Mucosa of descending colon (tissue), 3 donors: ENCODE results near the gene IQCC. TPM values are rescaled to one million over a fixed set of nuclear protein-coding genes. Genes with fewer than 3 reads are reported as not detected.

Experiments used
- ATAC-seq: fragments of 200-7000 bp; cut with Tn5 transposase; one replicate; pipeline ENCODE4 v1.9.1; 2020; ENCODE audit warnings: mild to moderate bottlenecking, moderate library complexity
- DNase-seq, 3 donors: peaks; one replicate each; pipeline ENCODE4 v3.0.0-alpha.2; 2020
- H3K36me3 ChIP-seq: fragments of 200-600 bp; one replicate; pipeline ENCODE4 v1.8.0; 2021; ENCODE audit warnings: low read depth, mild to moderate bottlenecking
- H3K4me1 ChIP-seq: fragments of 200-600 bp; one replicate; pipeline ENCODE4 v1.8.0; 2021; ENCODE audit warnings: low read depth, mild to moderate bottlenecking
- H3K4me3 ChIP-seq: fragments of 200-600 bp; one replicate; pipeline ENCODE4 v1.8.0; 2021; ENCODE audit warnings: mild to moderate bottlenecking
- H3K9me3 ChIP-seq: fragments of 200-600 bp; one replicate; pipeline ENCODE4 v1.8.0; 2021; ENCODE audit warnings: mild to moderate bottlenecking
- CTCF ChIP-seq: fragments of 200-600 bp; IDR thresholded peaks from one replicate; pipeline ENCODE4 v1.8.0; 2022; ENCODE audit warnings: antibody characterized with exemption, mild to moderate bottlenecking
- intact Hi-C, 2 donors: fragments of 100-400 bp; cut with DNase I in 1 of 2; cut with micrococcal nuclease in 1 of 2; formaldehyde crosslinking; loops; one replicate each; pipeline versions ENCODE4 v1.11.0 to v1.11.1; 2022; cut with DNase I, micrococcal nuclease
- total RNA-seq, 3 donors: library from RNA; stranded (reverse); fragmentation: NEBNext Ultra II Directional in 2 of 3; extraction: Animal tissue kit (Norgen Biotek cat#: 25700) in 2 of 3; gene quantifications; one replicate each; pipeline versions ENCODE4 v1.2.1 to v1.2.4, GENCODE V29; 2021 to 2023
- donor health status: DM: no; HTN: no; CAD: no; lungs with moderate emphysema.
- donor health status: DM: no; HTN: no; CAD: no.
- donor health status: DM: no; HTN: yes; CAD: no.

IQCC gene
- total RNA-seq, 3 donors from 2014 or later, result 1.1 to 2.2 (median 1.9) TPM

- no peak for TF ChIP-seq CTCF
- no peak for ATAC-seq
- no peak overlapping the region for H3K4me3 ChIP-seq
- peaks cover 8% of the 10 kb centered on the region for H3K4me1 ChIP-seq
- no peaks in the 10 kb centered on the region for H3K36me3 ChIP-seq
- intact Hi-C loops, result no loop called here
- DNase-seq, result peak in 2 of 3 donors; percentile 32 to 39
- no peaks in the 10 kb centered on the region for H3K9me3 ChIP-seq
These were observed 36.9 kb downstream of the IQCC start for GRCh38 chr1:32242341-32242851.

- intact Hi-C loops, result no loop called here
- TF ChIP-seq CTCF, result no peak
- Histone ChIP-seq H3K36me3 (no peaks in the 10 kb centered on the region), H3K4me1 (peaks cover 13% of the 10 kb centered on the region), H3K9me3 (no peaks in the 10 kb centered on the region), H3K4me3 (no peak within 1 kb of the TSS)
- peak in 1 of 3 donors; percentile 62 for DNase-seq
- peak; percentile 16 for ATAC-seq
These were observed 41.4 kb downstream of the IQCC start, which contains the start of gene FAM167B for GRCh38 chr1:32246888-32247273. Gene FAM167B (plus strand): TSS chr1:32247222. CDS start chr1:32247422, 200 bp downstream.

GRCh38 chr1:32247452-32247851 lies 42.0 kb downstream of the IQCC start:
- no peaks in the 10 kb centered on the region for H3K9me3 ChIP-seq
- no peak overlapping the region for H3K4me3 ChIP-seq
- intact Hi-C loops, result no loop called here
- H3K4me1 ChIP-seq, result peaks cover 12% of the 10 kb centered on the region
- DNase-seq (peak in 2 of 3 donors; percentile 33 to 61), ATAC-seq (no peak)
- no peak for TF ChIP-seq CTCF
- H3K36me3 ChIP-seq, result no peaks in the 10 kb centered on the region

- intact Hi-C loops, result no loop called here
- ATAC-seq, result peak; percentile 86
- DNase-seq, result peak; percentile 92 to 96 (median 92)
- H3K4me1 ChIP-seq, result peaks cover 12% of the 10 kb centered on the region
- H3K9me3 ChIP-seq, result no peaks in the 10 kb centered on the region
- H3K36me3 ChIP-seq, result no peaks in the 10 kb centered on the region
- H3K4me3 ChIP-seq, result no peak overlapping the region
- peak; percentile 90 for TF ChIP-seq CTCF
These were observed 42.8 kb downstream of the IQCC start for GRCh38 chr1:32247983-32248889.

GRCh38 chr1:32249831-32250525 lies 44.5 kb downstream of the IQCC start:
- Histone ChIP-seq H3K36me3 (no peaks in the 10 kb centered on the region), H3K4me1 (peaks cover 12% of the 10 kb centered on the region), H3K4me3 (no peak overlapping the region), H3K9me3 (no peaks in the 10 kb centered on the region)
- no peak for TF ChIP-seq CTCF
- ATAC-seq (peak; percentile 73), DNase-seq (peak; percentile 61 to 85 (median 69))
- intact Hi-C loops, result no loop called here
